ENCODE results near the gene GARNL3.

DNA sequence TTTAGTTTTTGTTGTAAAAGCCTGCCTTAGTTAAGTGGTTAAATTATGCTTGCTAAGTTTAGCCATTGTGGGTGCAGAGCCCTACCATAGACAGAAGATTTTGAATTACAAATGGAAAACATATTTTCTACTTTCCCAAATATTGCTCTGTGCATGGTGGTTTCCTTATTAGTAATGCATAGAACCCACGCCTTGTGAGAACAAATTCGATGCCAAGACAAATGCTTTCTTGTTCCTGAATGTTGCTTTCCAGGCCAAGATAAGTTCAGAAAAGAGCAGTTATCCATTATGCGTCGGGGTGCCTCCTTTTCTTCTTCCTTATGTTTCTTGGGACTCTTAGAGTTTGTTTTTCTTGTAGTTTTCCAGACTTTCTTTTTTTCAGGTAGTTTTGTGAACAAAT is 31.0 kb upstream of the GARNL3 start:
- TF ChIP-seq, protein P1, sequence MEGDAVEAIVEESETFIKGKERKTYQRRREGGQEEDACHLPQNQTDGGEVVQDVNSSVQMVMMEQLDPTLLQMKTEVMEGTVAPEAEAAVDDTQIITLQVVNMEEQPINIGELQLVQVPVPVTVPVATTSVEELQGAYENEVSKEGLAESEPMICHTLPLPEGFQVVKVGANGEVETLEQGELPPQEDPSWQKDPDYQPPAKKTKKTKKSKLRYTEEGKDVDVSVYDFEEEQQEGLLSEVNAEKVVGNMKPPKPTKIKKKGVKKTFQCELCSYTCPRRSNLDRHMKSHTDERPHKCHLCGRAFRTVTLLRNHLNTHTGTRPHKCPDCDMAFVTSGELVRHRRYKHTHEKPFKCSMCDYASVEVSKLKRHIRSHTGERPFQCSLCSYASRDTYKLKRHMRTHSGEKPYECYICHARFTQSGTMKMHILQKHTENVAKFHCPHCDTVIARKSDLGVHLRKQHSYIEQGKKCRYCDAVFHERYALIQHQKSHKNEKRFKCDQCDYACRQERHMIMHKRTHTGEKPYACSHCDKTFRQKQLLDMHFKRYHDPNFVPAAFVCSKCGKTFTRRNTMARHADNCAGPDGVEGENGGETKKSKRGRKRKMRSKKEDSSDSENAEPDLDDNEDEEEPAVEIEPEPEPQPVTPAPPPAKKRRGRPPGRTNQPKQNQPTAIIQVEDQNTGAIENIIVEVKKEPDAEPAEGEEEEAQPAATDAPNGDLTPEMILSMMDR (conservative IDR thresholded peaks at IDR 0.05; ENCODE audit: low read depth in 2 of 2), result no peak
- TF ChIP-seq POLR2AphosphoS5 (IDR thresholded peaks at IDR 0.05; ENCODE audit: low read depth) (no peak), EZH2 (IDR thresholded peaks at IDR 0.05; ENCODE audit: low read depth, unreplicated experiment) (no peak), ZNF331 (CRISPR knock-in tag; IDR thresholded peaks at IDR 0.05; ENCODE audit: low read depth) (no peak), EZH2phosphoT487 (IDR thresholded peaks at IDR 0.05; ENCODE audit: unreplicated experiment) (no peak), CREB1 (CRISPR knock-in tag; IDR thresholded peaks at IDR 0.05; ENCODE audit: low read depth) (no peak)
- TF ChIP-seq, protein P2, sequence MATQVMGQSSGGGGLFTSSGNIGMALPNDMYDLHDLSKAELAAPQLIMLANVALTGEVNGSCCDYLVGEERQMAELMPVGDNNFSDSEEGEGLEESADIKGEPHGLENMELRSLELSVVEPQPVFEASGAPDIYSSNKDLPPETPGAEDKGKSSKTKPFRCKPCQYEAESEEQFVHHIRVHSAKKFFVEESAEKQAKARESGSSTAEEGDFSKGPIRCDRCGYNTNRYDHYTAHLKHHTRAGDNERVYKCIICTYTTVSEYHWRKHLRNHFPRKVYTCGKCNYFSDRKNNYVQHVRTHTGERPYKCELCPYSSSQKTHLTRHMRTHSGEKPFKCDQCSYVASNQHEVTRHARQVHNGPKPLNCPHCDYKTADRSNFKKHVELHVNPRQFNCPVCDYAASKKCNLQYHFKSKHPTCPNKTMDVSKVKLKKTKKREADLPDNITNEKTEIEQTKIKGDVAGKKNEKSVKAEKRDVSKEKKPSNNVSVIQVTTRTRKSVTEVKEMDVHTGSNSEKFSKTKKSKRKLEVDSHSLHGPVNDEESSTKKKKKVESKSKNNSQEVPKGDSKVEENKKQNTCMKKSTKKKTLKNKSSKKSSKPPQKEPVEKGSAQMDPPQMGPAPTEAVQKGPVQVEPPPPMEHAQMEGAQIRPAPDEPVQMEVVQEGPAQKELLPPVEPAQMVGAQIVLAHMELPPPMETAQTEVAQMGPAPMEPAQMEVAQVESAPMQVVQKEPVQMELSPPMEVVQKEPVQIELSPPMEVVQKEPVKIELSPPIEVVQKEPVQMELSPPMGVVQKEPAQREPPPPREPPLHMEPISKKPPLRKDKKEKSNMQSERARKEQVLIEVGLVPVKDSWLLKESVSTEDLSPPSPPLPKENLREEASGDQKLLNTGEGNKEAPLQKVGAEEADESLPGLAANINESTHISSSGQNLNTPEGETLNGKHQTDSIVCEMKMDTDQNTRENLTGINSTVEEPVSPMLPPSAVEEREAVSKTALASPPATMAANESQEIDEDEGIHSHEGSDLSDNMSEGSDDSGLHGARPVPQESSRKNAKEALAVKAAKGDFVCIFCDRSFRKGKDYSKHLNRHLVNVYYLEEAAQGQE (IDR thresholded peaks at IDR 0.05; ENCODE audit: unreplicated experiment), result no peak
- TF ChIP-seq, protein P3, sequence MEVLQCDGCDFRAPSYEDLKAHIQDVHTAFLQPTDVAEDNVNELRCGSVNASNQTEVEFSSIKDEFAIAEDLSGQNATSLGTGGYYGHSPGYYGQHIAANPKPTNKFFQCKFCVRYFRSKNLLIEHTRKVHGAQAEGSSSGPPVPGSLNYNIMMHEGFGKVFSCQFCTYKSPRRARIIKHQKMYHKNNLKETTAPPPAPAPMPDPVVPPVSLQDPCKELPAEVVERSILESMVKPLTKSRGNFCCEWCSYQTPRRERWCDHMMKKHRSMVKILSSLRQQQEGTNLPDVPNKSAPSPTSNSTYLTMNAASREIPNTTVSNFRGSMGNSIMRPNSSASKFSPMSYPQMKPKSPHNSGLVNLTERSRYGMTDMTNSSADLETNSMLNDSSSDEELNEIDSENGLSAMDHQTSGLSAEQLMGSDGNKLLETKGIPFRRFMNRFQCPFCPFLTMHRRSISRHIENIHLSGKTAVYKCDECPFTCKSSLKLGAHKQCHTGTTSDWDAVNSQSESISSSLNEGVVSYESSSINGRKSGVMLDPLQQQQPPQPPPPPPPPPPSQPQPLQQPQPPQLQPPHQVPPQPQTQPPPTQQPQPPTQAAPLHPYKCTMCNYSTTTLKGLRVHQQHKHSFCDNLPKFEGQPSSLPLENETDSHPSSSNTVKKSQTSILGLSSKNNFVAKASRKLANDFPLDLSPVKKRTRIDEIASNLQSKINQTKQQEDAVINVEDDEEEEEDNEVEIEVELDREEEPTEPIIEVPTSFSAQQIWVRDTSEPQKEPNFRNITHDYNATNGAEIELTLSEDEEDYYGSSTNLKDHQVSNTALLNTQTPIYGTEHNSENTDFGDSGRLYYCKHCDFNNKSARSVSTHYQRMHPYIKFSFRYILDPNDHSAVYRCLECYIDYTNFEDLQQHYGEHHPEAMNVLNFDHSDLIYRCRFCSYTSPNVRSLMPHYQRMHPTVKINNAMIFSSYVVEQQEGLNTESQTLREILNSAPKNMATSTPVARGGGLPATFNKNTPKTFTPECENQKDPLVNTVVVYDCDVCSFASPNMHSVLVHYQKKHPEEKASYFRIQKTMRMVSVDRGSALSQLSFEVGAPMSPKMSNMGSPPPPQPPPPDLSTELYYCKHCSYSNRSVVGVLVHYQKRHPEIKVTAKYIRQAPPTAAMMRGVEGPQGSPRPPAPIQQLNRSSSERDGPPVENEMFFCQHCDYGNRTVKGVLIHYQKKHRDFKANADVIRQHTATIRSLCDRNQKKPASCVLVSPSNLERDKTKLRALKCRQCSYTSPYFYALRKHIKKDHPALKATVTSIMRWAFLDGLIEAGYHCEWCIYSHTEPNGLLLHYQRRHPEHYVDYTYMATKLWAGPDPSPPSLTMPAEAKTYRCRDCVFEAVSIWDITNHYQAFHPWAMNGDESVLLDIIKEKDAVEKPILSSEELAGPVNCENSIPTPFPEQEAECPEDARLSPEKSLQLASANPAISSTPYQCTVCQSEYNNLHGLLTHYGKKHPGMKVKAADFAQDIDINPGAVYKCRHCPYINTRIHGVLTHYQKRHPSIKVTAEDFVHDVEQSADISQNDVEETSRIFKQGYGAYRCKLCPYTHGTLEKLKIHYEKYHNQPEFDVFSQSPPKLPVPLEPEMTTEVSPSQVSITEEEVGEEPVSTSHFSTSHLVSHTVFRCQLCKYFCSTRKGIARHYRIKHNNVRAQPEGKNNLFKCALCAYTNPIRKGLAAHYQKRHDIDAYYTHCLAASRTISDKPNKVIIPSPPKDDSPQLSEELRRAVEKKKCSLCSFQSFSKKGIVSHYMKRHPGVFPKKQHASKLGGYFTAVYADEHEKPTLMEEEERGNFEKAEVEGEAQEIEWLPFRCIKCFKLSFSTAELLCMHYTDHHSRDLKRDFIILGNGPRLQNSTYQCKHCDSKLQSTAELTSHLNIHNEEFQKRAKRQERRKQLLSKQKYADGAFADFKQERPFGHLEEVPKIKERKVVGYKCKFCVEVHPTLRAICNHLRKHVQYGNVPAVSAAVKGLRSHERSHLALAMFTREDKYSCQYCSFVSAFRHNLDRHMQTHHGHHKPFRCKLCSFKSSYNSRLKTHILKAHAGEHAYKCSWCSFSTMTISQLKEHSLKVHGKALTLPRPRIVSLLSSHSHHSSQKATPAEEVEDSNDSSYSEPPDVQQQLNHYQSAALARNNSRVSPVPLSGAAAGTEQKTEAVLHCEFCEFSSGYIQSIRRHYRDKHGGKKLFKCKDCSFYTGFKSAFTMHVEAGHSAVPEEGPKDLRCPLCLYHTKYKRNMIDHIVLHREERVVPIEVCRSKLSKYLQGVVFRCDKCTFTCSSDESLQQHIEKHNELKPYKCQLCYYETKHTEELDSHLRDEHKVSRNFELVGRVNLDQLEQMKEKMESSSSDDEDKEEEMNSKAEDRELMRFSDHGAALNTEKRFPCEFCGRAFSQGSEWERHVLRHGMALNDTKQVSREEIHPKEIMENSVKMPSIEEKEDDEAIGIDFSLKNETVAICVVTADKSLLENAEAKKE (CRISPR knock-in tag; IDR thresholded peaks at IDR 0.05), result no peak
